HCT116 (cell line): ENCODE measurements around the gene CYP2E1. TPM values are rescaled to one million over a fixed set of nuclear protein-coding genes. Genes with fewer than 3 reads are reported as not detected.

Source experiments
- ATAC-seq: fragments of 200-7000 bp; cut with Tn5 transposase; 2 replicates; pipeline ENCODE4 v1.9.1; 2020; ENCODE audit warnings: mild to moderate bottlenecking, moderate library complexity
- BruUV-seq: library from RNA; stranded (reverse); fragments of 400-500 nt; replicated peaks from 2 replicates; lab custom pipeline; 2021; lab: Mats Ljungman, UMichigan
- CTCF ChIA-PET: fragments of 300-600 bp; sonication (Branson Sonifier 250); formaldehyde crosslinking; loops from one replicate; lab custom pipeline; 2021; ENCODE audit warnings: antibody characterized with exemption; lab: Charles Lee
- POLR2A ChIA-PET: fragments of 300-600, 350-600 bp; sonication (Branson Sonifier 250); formaldehyde crosslinking; loops from one replicate; lab custom pipeline; 2021; ENCODE audit warnings: antibody characterized with exemption; lab: Charles Lee
- RAD21 ChIA-PET, 2 experiments: fragments of 300-600 bp; sonication (Branson Sonifier 250); formaldehyde crosslinking; loops; one replicate each; lab custom pipeline; 2023; ENCODE audit warnings: low total read pairs in 2 of 2; ENCODE audit not compliant: uncharacterized antibody in 2 of 2, unreplicated experiment in 2 of 2, low non-redundant PET in 1 of 2; lab: Charles Lee
- DNase-seq: peaks from one replicate; pipeline ENCODE4 v3.0.0-alpha.2; 2010; ENCODE audit warnings: low read depth, low spot score
- H2AFZ ChIP-seq: fragments of 200-600 bp; shearing (Covaris generic), sonication (generic); 2 replicates; pipeline ENCODE4 v1.6.1; 2017; ENCODE audit warnings: low read depth, mixed run types, mixed read lengths, antibody characterized with exemption, low read length; ENCODE audit not compliant: poor library complexity, severe bottlenecking
- H3K27ac ChIP-seq: 2 replicates; pipeline ENCODE4 v1.5.1; 2012; ENCODE audit warnings: low read depth, low read length
- H3K27me3 ChIP-seq: fragments of 200-600 bp; sonication (generic); 2 replicates; pipeline ENCODE4 v1.6.1; 2016; ENCODE audit warnings: mixed run types, low read length, mixed read lengths; ENCODE audit not compliant: insufficient read depth
- H3K36me3 ChIP-seq, 2 experiments: fragments of 200-500 bp in 1 of 2; fragments of 200-600 bp in 1 of 2; sonication (Bioruptor generic) in 1 of 2; sonication (generic) in 1 of 2; 2 replicates each; pipeline versions ENCODE4 v1.5.1 to v1.6.1; 2014 to 2016; ENCODE audit warnings: low read length in 2 of 2, inconsistent platforms in 1 of 2, mixed read lengths in 1 of 2, mixed run types in 1 of 2; ENCODE audit not compliant: insufficient read depth in 2 of 2, control insufficient read depth in 1 of 2
- H3K4me1 ChIP-seq, 2 experiments: fragments of 200-600 bp in 1 of 2; sonication (generic) in 1 of 2; 2 replicates each; pipeline versions ENCODE4 v1.5.1 to v1.6.1; 2012 to 2017; ENCODE audit warnings: low read length in 2 of 2, inconsistent platforms in 1 of 2, mild to moderate bottlenecking in 1 of 2, mixed read lengths in 1 of 2, mixed run types in 1 of 2, moderate library complexity in 1 of 2; ENCODE audit not compliant: insufficient read depth in 2 of 2, control insufficient read depth in 1 of 2
- H3K4me2 ChIP-seq: fragments of 200-600 bp; sonication (generic); 2 replicates; pipeline ENCODE4 v1.6.1; 2017; ENCODE audit warnings: mixed run types, low read length, mixed read lengths
- H3K4me3 ChIP-seq, 2 experiments: fragments of 200-600 bp in 1 of 2; sonication (generic) in 1 of 2; replicated peaks in 1 of 2; 2 replicates each; pipeline ENCODE4 v1.5.1; 2011 to 2016; ENCODE audit warnings: low read length in 2 of 2, control low read depth in 1 of 2, low read depth in 1 of 2, mild to moderate bottlenecking in 1 of 2, mixed read lengths in 1 of 2, mixed run types in 1 of 2
- H3K79me2 ChIP-seq: fragments of 200-600 bp; sonication (generic); 2 replicates; pipeline ENCODE4 v1.6.1; 2017; ENCODE audit warnings: mild to moderate bottlenecking, mixed run types, low read length, moderate library complexity, mixed read lengths; ENCODE audit not compliant: insufficient read depth
- H3K9ac ChIP-seq: fragments of 200-600 bp; sonication (generic); 2 replicates; pipeline ENCODE4 v1.6.1; 2016; ENCODE audit warnings: low read length, mixed read lengths
- H3K9me2 ChIP-seq: fragments of 200-600 bp; sonication (generic), shearing (Covaris generic); 2 replicates; pipeline ENCODE4 v1.6.1; 2017; ENCODE audit warnings: mixed run types, mild to moderate bottlenecking, moderate library complexity; ENCODE audit not compliant: insufficient read depth
- H3K9me3 ChIP-seq, 2 experiments: fragments of 200-500 bp in 1 of 2; fragments of 200-600 bp in 1 of 2; sonication (Bioruptor generic) in 1 of 2; sonication (generic) in 1 of 2; 2 replicates each; pipeline ENCODE4 v1.6.1; 2014 to 2017; ENCODE audit warnings: low read length in 2 of 2, mixed read lengths in 2 of 2, inconsistent platforms in 1 of 2, low read depth in 1 of 2, mild to moderate bottlenecking in 1 of 2, mixed run types in 1 of 2, moderate library complexity in 1 of 2; ENCODE audit not compliant: control insufficient read depth in 1 of 2, insufficient read depth in 1 of 2
- H4K20me1 ChIP-seq: fragments of 200-600 bp; sonication (generic), shearing (Covaris generic); 2 replicates; pipeline ENCODE4 v1.6.1; 2017; ENCODE audit warnings: mixed run types, mild to moderate bottlenecking, moderate library complexity; ENCODE audit not compliant: insufficient read depth
- CBX3 ChIP-seq: IDR thresholded peaks from 2 replicates; pipeline ENCODE4 v1.6.1; 2012; ENCODE audit warnings: low read depth
- CEBPB ChIP-seq: IDR thresholded peaks from 2 replicates; pipeline ENCODE4 v1.6.1; 2012; ENCODE audit warnings: low read depth
- ELF1 ChIP-seq: IDR thresholded peaks from 2 replicates; pipeline ENCODE4 v1.6.1; 2012; ENCODE audit warnings: low read depth, borderline replicate concordance
- EZH2 ChIP-seq: fragments of 200-600 bp; sonication (generic); IDR thresholded peaks from 2 replicates; pipeline ENCODE4 v1.6.1; 2017; ENCODE audit warnings: antibody characterized with exemption, mixed run types
- EZH2phosphoT487 ChIP-seq: fragments of 200-600 bp; IDR thresholded peaks from 2 replicates; pipeline ENCODE4 v1.6.1; 2018; ENCODE audit warnings: antibody characterized with exemption, borderline replicate concordance
- FOSL1 ChIP-seq: IDR thresholded peaks from 2 replicates; pipeline ENCODE4 v1.6.1; 2012; ENCODE audit warnings: low read depth
- JUND ChIP-seq: IDR thresholded peaks from 2 replicates; pipeline ENCODE4 v1.6.1; 2012
- POLR2AphosphoS5 ChIP-seq: IDR thresholded peaks from 2 replicates; pipeline ENCODE4 v1.6.1; 2011; ENCODE audit warnings: mild to moderate bottlenecking, low read depth, low read length, moderate library complexity
- SP1 ChIP-seq: IDR thresholded peaks from 2 replicates; pipeline ENCODE4 v1.6.1; 2012; ENCODE audit warnings: low read depth
- SRF ChIP-seq: IDR thresholded peaks from 2 replicates; pipeline ENCODE4 v1.6.1; 2012; ENCODE audit warnings: low read depth
- TCF7L2 ChIP-seq: IDR thresholded peaks from 2 replicates; pipeline ENCODE4 v1.7.0; 2011; ENCODE audit warnings: borderline replicate concordance, inconsistent platforms; ENCODE audit not compliant: insufficient read depth, insufficient read length; ENCODE audit errors: extremely low read depth
- ZBTB33 ChIP-seq: IDR thresholded peaks from 2 replicates; pipeline ENCODE4 v1.6.1; 2011; ENCODE audit warnings: mild to moderate bottlenecking, low read length, moderate library complexity; ENCODE audit not compliant: insufficient replicate concordance; ENCODE audit errors: extremely low read depth
- ZFX ChIP-seq: fragments of 450-650 bp; IDR thresholded peaks from 2 replicates; pipeline ENCODE4 v1.6.1; 2017
- ZNF274 ChIP-seq: fragments of 200-500 bp; sonication (Bioruptor generic); IDR thresholded peaks from 2 replicates; pipeline ENCODE4 v1.6.1; 2014; ENCODE audit warnings: mild to moderate bottlenecking, low read depth, low read length, inconsistent platforms
- intact Hi-C: fragments of 100-400 bp; cut with micrococcal nuclease; formaldehyde crosslinking; loops from 2 replicates; pipeline ENCODE4 v1.10.0; 2022
- total RNA-seq: library from RNA; stranded (reverse); gene quantifications from one replicate; pipeline ENCODE4 v1.2.1, GENCODE V29; 2021; ENCODE audit not compliant: unreplicated experiment
- TF ChIP-seq, protein P1 (sequence below): IDR thresholded peaks from 2 replicates; pipeline ENCODE4 v1.6.1; 2012
- TF ChIP-seq, protein P2 (sequence below), 3 experiments: fragments of 200-600 bp in 1 of 3; sonication (generic) in 1 of 3; IDR thresholded peaks in 2 of 3; conservative IDR thresholded peaks in 1 of 3; 2 replicates each; pipeline ENCODE4 v1.5.1; 2012 to 2017; ENCODE audit warnings: low read depth in 2 of 3, low read length in 2 of 3, antibody characterized with exemption in 1 of 3, borderline replicate concordance in 1 of 3, control low read depth in 1 of 3, mild to moderate bottlenecking in 1 of 3, mixed read lengths in 1 of 3, mixed run types in 1 of 3, moderate library complexity in 1 of 3; ENCODE audit not compliant: insufficient read depth in 1 of 3
- TF ChIP-seq, protein P3 (sequence below): IDR thresholded peaks from 2 replicates; pipeline ENCODE4 v1.6.1; 2012; ENCODE audit warnings: low read depth

The CYP2E1 gene
- total RNA-seq, 1 experiment from 2014 or later, result 1.5 TPM

DNA sequence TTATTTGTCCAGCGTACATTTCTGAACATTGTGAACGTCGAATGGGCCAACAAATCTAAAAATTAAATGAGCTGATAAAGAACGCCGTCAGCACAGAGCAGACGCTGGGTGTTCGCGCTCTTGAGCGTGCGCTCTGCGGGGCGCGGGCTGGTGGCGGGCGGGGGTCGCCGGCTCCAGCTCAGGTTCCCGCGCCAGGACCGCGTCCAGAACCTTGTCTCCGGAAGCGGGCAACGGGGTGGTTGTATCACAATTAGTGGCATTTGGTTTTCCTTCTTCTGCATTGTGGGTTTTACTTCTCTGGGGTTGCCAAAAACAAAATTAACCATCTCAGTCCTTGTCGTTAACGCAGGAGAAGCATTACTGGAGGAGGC, 2.4 kb downstream of the CYP2E1 start:
- no TSS peak for BruUV-seq
- H2AFZ ChIP-seq, result no peak overlapping the region
- RAD21 ChIA-PET, result no interaction called here

More for the DNA sequence above, 2.4 kb downstream of the CYP2E1 start:
- Histone ChIP-seq H3K9me3 (no peaks in the 10 kb centered on the region), H4K20me1 (no peaks in the 10 kb centered on the region), H3K27ac (no peak overlapping the region), H3K36me3 (no peaks in the 10 kb centered on the region), H3K27me3 (no peaks in the 10 kb centered on the region), H3K9ac (no peak overlapping the region), H3K9me2 (no peaks in the 10 kb centered on the region), H3K4me3 (no peak overlapping the region), H3K79me2 (no peaks in the 10 kb centered on the region), H3K4me1 (no peaks in the 10 kb centered on the region; a peak in 1 of 4 replicates), H3K4me2 (no peak overlapping the region)
- DNase-seq (no peak), ATAC-seq (no peak)
- ChIA-PET CTCF (no interaction called here), POLR2A (no interaction called here)
- no peak for TF ChIP-seq SP1
- TF ChIP-seq CBX3, result no peak
- TF ChIP-seq ELF1, result no peak
- no peak for TF ChIP-seq JUND
- TF ChIP-seq ZFX, result no peak
- no peak for TF ChIP-seq FOSL1
- TF ChIP-seq ZBTB33, result no peak
- no peak for TF ChIP-seq EZH2phosphoT487
- no peak for TF ChIP-seq TCF7L2
- TF ChIP-seq SRF, result no peak
- TF ChIP-seq, protein P1, sequence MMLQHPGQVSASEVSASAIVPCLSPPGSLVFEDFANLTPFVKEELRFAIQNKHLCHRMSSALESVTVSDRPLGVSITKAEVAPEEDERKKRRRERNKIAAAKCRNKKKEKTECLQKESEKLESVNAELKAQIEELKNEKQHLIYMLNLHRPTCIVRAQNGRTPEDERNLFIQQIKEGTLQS, result no peak
- TF ChIP-seq, protein P2, sequence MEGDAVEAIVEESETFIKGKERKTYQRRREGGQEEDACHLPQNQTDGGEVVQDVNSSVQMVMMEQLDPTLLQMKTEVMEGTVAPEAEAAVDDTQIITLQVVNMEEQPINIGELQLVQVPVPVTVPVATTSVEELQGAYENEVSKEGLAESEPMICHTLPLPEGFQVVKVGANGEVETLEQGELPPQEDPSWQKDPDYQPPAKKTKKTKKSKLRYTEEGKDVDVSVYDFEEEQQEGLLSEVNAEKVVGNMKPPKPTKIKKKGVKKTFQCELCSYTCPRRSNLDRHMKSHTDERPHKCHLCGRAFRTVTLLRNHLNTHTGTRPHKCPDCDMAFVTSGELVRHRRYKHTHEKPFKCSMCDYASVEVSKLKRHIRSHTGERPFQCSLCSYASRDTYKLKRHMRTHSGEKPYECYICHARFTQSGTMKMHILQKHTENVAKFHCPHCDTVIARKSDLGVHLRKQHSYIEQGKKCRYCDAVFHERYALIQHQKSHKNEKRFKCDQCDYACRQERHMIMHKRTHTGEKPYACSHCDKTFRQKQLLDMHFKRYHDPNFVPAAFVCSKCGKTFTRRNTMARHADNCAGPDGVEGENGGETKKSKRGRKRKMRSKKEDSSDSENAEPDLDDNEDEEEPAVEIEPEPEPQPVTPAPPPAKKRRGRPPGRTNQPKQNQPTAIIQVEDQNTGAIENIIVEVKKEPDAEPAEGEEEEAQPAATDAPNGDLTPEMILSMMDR (IDR thresholded peaks at IDR 0.05 in 2 of 3, conservative IDR thresholded peaks at IDR 0.05 in 1 of 3; ENCODE audit: borderline replicate concordance in 1 of 3, insufficient read depth in 1 of 3, low read depth in 2 of 3, low read length in 2 of 3), result no peak
- TF ChIP-seq, protein P3, sequence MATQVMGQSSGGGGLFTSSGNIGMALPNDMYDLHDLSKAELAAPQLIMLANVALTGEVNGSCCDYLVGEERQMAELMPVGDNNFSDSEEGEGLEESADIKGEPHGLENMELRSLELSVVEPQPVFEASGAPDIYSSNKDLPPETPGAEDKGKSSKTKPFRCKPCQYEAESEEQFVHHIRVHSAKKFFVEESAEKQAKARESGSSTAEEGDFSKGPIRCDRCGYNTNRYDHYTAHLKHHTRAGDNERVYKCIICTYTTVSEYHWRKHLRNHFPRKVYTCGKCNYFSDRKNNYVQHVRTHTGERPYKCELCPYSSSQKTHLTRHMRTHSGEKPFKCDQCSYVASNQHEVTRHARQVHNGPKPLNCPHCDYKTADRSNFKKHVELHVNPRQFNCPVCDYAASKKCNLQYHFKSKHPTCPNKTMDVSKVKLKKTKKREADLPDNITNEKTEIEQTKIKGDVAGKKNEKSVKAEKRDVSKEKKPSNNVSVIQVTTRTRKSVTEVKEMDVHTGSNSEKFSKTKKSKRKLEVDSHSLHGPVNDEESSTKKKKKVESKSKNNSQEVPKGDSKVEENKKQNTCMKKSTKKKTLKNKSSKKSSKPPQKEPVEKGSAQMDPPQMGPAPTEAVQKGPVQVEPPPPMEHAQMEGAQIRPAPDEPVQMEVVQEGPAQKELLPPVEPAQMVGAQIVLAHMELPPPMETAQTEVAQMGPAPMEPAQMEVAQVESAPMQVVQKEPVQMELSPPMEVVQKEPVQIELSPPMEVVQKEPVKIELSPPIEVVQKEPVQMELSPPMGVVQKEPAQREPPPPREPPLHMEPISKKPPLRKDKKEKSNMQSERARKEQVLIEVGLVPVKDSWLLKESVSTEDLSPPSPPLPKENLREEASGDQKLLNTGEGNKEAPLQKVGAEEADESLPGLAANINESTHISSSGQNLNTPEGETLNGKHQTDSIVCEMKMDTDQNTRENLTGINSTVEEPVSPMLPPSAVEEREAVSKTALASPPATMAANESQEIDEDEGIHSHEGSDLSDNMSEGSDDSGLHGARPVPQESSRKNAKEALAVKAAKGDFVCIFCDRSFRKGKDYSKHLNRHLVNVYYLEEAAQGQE, result no peak
- no peak for TF ChIP-seq POLR2AphosphoS5
- TF ChIP-seq CEBPB, result no peak
- TF ChIP-seq EZH2, result no peak
- TF ChIP-seq ZNF274, result no peak
- intact Hi-C loops, result no loop called here
